Prostate gland (tissue), 2 donors: ENCODE results near the gene TTBK1.

ENCODE experiments used
- POLR2A ChIP-seq: fragments of 450-650 bp; IDR thresholded peaks from one replicate; pipeline ENCODE4 v1.6.1; 2016; ENCODE audit warnings: antibody characterized with exemption, mild to moderate bottlenecking
- TF ChIP-seq, protein P1 (sequence below), 4 experiments: fragments of 200-600 bp in 2 of 4; fragments of 450-650 bp in 2 of 4; sonication (generic) in 2 of 4; IDR thresholded peaks; 1 replicate in 3 of 4; 2 replicates in 1 of 4; pipeline ENCODE4 v1.5.1; 2016 to 2019; ENCODE audit warnings: antibody characterized with exemption in 4 of 4, mild to moderate bottlenecking in 2 of 4, moderate library complexity in 2 of 4

DNA sequence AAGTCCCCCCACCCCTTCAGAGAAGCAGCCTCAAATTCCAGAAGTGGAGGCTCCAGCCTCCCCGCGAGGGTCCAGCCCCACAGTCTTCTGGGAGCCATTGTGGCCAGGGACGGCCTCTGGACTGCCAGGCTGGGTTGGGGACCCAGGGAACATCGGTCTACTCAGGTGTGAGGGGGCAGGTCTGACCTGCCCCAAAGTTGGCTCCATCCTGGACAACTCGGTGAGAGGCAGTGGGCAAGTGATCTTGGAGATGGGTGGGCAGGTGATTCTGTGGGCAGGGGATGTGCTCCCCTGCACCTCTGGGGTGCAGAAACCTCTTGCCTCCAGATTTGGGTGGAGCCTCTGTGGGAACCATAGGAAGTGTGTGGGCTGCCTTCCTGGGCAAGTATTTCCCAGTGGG lies 42.6 kb downstream of the TTBK1 start:
- TF ChIP-seq, protein P1, sequence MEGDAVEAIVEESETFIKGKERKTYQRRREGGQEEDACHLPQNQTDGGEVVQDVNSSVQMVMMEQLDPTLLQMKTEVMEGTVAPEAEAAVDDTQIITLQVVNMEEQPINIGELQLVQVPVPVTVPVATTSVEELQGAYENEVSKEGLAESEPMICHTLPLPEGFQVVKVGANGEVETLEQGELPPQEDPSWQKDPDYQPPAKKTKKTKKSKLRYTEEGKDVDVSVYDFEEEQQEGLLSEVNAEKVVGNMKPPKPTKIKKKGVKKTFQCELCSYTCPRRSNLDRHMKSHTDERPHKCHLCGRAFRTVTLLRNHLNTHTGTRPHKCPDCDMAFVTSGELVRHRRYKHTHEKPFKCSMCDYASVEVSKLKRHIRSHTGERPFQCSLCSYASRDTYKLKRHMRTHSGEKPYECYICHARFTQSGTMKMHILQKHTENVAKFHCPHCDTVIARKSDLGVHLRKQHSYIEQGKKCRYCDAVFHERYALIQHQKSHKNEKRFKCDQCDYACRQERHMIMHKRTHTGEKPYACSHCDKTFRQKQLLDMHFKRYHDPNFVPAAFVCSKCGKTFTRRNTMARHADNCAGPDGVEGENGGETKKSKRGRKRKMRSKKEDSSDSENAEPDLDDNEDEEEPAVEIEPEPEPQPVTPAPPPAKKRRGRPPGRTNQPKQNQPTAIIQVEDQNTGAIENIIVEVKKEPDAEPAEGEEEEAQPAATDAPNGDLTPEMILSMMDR (IDR thresholded peaks at IDR 0.05) = no peak
- no peak for TF ChIP-seq POLR2A
